Muscle of arm (tissue), 12 donors: ENCODE results near the gene TIPRL. TPM values are rescaled to one million over a fixed set of nuclear protein-coding genes. Genes with fewer than 3 reads are reported as not detected.

ENCODE experiments used
- DNase-seq: peaks from one replicate; pipeline ENCODE4 v3.0.0-alpha.2; 2013
- polyA plus RNA-seq, 12 donors: library from polyadenylated mRNA; unstranded; fragments of 120-200 nt; gene quantifications; one replicate each; pipeline ENCODE4 v1.2.1, GENCODE V29; 2013; ENCODE audit not compliant: insufficient read length in 12 of 12

Gene TIPRL
- polyA plus RNA-seq, 12 donors, result 30.8 to 46.5 (median 38.7) TPM; not detected in 1

- DNase-seq, result peak; percentile 52
These were observed 64.4 kb downstream of the TIPRL start for GRCh38 chr1:168243198-168243597.

- no peak for DNase-seq
These were observed 65.0 kb downstream of the TIPRL start for GRCh38 chr1:168243636-168244212.

GRCh38 chr1:168245042-168245441, 66.3 kb downstream of the TIPRL start:
- DNase-seq, result no peak

- DNase-seq, result no peak
These were observed 67.7 kb downstream of the TIPRL start for GRCh38 chr1:168246506-168246905.

Other genes with a start within 250 kb of the TIPRL start
- 100 to 1,000 TPM in 9 of 12 donors, 10 to 100 TPM in 2, not detected in 1; 59.6 to 147 (median 133) TPM for gene DCAF6, start 242.3 kb upstream of the TIPRL start, polyA plus RNA-seq
- 100 to 1,000 TPM in 1 of 12 donors, 10 to 100 TPM in 10, not detected in 1; 48.6 to 214 (median 75.3) TPM for gene MPC2, start 241.9 kb upstream of the TIPRL start, polyA plus RNA-seq
- gene GPR161, start 42.0 kb upstream of the TIPRL start, polyA plus RNA-seq, result 10 to 100 TPM in 10 of 12 donors, 1 to 10 TPM in 1, not detected in 1; 9.8 to 17.6 (median 13.0) TPM
- 10 to 100 TPM in 6 of 12 donors, 1 to 10 TPM in 5, not detected in 1; 7.1 to 14.3 (median 10.6) TPM for gene SFT2D2, start 47.0 kb downstream of the TIPRL start, polyA plus RNA-seq
- 1 to 10 TPM in 9 of 12 donors, under 1 TPM in 1, not detected in 2; 0.87 to 2.6 (median 1.4) TPM for gene TBX19, start 101.9 kb downstream of the TIPRL start, polyA plus RNA-seq